Occipital lobe (tissue), 2 donors: ENCODE measurements around the gene ZDHHC3. TPM values are rescaled to one million over a fixed set of nuclear protein-coding genes. Genes with fewer than 3 reads are reported as not detected.

ENCODE experiments used
- DNase-seq: peaks from one replicate; lab custom pipeline; 2025; lab: John Stamatoyannopoulos, UW
- total RNA-seq: library from RNA; depleted of rRNA; stranded (reverse); fragments of >200 nt; gene quantifications from one replicate; pipeline ENCODE4 v1.2.3, GENCODE V29; 2014

Gene ZDHHC3, protein sequence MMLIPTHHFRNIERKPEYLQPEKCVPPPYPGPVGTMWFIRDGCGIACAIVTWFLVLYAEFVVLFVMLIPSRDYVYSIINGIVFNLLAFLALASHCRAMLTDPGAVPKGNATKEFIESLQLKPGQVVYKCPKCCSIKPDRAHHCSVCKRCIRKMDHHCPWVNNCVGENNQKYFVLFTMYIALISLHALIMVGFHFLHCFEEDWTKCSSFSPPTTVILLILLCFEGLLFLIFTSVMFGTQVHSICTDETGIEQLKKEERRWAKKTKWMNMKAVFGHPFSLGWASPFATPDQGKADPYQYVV
- total RNA-seq: 41.8 TPM

DNA sequence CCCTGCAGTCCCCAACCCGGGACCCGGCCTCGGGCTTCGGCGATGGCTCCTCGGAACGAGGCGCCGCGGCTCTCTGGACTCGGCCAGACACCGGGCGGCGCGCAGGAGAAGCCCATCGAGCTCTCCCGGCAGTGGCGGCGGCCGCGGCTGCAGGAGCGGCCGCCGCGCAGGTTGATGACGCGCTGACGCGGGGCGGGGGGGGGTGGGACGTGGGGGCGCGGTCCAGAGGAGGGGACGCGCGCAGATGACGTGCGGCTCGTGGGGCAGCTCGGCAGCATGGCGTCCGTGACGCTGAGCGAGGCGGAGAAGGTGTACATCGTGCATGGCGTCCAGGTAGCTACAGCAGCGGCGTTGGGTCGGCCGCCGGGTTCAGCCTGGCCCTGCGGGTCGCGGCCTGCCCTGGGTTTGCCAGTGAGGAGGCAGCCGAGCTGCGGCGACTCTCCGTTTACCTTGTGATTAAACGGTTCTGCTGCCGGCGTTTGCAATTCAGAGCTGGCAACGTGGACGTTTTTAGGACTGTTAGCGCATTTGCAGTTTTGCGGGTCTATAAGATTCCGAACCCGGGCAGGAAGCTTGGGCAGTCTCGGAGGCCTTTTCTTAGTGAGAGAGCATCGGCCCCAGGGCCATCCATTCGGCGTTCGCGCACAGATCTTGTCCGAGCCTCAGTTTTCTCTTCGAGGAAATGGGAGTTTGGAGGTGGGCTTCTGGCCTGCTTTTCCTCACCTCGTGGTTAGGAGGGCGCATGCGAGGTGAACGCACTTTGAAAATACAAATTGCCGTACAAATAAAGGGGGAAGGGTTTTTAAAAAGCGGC lies at the start of gene ZDHHC3, which contains the start of gene EXOSC7:
Gene ZDHHC3, minus strand, starts transcription at position 173 of the 814 bp plus-strand sequence. CDS start 16,738 bp downstream, outside the sequence.
Gene EXOSC7, plus strand, starts transcription at position 243 of the 814 bp plus-strand sequence. Its CDS starts 34 bp downstream, at position 277.
- DNase-seq: peak; percentile 83

DNA sequence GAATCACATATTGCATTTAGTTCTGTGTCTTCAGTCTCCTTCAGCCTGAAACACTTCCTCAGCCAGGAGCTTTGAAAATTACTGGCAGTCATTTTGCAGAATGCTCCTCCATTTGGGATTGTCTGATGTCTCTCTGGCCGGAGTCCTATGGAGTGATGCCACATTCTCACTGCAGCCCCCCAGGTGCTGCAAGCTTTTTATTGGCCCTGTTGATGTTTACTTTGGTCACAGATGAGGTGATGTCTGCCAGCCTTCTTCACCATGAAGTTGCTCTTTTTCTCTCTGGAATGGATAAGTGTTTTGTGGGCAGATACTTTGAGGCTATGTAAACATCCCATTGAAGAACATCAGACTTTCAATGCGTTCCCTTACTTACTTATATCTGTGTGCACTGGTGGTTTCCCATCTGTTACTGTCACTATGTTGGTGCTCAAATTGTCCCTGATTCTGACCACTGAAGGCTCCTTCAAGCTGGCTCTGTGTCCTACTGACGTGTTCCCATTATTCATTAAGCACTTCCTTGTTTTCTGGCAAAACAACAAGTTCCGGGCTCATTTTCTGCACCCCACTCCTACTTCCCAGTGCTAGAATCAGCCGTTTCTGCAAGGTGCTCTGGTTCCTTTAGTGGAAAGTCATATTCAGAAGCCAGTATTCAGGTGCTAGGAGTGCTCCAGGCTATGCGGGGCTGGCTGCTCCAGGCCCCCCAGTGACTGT lies 48.7 kb upstream of the ZDHHC3 start:
- DNase-seq: no peak

DNA sequence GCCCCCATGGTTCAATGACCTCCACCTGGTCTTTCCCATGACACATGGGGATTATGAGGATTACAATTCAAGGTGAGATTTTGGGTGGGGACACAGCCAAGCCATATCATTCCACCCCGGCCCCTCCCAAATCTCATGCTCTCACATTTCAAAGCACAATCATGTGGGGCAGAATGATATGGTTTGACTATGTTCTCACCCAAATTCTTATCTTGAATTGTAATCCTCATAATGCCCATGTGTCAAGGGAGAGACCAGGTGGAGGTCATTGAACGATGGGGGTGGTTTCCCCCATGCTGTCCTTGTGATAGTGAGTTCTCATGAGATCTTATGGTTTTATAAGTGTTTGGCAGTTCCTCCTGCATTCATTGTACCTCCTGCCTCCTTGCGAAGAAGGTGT lies 47.7 kb upstream of the ZDHHC3 start:
- DNase-seq: no peak

DNA sequence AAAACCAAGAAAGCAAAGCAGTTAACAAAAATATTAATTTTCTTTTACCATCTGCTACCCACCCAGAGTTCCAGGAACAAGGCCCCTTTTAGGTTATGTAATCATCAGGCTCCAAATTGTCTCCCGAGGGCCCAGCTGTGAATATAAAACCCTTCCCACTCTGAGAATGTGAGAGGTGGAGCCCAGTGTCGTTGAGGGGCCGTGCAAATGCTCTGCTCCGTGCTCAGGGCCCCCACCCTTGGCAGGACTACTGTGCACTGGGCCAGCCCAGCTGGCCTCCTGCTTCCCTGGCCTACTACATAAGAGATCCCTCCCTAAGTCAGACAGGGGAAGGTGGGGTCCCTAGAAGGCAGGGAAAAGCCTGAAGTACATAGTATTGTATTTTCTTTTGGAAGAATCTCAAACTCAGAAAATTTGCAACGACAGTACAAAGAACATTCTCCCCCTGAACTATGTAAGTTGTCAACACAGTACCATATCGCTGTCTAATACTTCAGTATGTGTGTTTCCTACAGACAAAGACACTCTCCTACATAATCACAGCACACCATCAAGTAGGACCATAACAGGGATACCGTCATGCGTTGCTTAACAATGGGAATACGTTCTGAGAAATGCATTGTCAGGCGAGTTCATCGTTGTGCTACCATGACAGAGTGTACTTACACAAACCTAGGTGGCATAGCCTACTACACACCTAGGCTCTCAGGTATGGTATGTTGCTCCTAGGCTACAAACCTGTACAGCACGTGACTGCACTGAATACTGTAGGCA lies 45.7 kb upstream of the ZDHHC3 start:
- DNase-seq: no peak

DNA sequence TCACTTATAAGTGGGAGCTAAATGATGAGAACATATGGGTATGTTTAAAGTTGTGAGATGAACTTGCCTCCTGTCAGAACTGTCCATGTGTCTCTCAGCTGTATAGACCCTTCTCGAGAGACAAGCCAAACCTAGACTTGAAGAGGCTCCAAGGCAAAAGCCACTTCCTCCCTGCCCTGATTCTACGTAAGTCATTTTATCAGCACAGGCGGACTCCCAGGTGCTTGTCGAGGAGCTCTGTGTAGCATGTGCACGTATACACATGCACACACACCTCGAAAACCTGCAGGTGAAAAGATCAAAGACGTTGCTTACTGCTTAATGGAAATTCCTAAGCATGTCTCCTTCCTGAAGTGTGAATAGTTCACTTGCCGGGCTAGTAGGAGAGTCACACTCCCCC lies 44.6 kb upstream of the ZDHHC3 start:
- DNase-seq: no peak

DNA sequence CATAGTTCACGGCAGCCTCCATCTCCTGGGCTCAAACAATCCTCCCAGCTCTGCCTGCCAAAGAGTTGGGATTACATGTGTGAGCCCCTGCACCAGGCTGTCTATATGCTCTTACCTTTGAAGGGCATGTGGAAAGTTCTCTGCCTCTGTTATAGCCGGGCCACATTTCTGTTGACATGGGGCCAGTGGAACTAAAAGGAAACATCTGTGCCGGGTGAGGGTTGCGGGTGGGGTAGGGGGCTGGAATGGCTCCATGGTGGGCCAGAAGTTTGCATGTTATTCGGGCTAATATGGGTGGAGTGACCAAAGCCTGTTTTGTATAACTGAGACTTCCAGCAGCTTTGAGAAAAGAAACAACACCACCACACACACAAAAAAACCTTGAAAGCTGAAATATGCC lies 41.8 kb upstream of the ZDHHC3 start:
- DNase-seq: no peak

DNA sequence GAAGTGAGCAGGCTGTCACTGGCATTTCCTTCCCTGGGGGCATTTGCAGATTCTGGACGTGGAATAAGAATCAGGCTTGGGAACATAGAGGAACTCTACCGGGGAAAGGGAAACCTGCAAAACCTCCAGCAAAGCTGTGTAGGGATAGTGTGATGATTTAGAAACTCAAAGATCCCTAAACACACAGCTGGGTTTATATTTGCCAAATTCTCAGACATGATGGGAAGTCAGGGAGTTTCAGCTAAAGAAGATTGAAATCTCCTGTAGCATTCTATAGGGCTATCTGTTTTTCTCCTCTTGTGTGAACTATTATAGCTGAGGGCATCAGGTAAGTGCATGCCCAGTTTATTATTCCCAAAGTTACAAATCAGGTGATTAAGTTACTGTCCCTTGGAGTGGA lies 40.9 kb upstream of the ZDHHC3 start:
- DNase-seq: no peak

DNA sequence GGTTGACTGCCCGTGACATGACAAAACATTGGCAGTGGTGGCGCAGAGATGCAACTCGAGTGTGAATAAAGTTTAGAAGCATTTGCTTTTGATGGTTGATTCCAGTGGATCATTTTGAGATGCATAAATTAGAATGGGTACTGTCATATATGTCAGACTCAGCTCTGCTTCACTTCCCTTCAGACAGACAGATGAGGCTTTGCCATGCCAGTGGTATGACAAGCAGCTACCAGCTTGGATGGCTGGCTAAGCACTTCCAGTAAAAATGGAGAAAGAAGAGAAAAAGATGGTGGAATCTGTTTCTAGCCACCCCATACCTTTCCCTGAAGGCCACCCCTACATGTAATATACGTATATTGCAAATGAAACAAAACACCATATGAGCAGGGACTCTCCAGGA lies 36.6 kb upstream of the ZDHHC3 start:
- DNase-seq: no peak

DNA sequence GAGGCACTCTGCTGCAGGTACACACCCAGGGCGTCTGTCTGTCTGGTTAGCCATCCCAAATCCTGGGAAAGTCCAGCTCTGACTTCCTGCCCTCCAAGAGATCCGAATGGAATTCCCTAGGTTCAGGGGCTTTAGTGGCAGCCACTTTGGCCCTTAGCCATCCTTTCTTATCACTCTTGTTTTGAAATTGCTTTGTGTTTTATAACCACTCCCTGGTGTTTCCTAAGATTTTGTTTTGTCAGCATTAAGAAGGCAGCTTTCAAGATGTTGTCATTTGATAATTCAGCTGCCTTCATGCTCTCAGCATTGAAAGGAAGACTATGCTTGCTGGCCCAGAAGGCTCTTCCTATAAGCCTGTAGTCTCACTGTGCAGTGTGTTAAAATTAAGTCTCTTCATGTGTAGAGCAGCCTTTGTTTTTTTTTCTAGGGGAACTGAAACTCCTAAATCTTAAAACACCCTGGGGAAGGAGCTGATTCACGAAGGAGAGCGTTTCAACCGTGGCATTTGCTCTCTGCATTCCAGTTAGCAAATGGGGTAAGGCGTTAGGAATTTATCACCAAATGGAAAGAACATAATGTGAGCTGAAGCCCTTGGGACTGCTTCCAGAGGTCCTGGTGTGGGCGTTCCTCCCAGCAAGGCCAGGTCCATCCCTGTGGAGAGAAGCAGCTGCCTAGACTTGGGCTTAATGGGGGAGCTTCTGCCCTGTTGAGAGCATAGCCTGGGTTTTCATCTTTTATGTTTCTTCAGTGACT lies 36.0 kb upstream of the ZDHHC3 start:
- DNase-seq: no peak

DNA sequence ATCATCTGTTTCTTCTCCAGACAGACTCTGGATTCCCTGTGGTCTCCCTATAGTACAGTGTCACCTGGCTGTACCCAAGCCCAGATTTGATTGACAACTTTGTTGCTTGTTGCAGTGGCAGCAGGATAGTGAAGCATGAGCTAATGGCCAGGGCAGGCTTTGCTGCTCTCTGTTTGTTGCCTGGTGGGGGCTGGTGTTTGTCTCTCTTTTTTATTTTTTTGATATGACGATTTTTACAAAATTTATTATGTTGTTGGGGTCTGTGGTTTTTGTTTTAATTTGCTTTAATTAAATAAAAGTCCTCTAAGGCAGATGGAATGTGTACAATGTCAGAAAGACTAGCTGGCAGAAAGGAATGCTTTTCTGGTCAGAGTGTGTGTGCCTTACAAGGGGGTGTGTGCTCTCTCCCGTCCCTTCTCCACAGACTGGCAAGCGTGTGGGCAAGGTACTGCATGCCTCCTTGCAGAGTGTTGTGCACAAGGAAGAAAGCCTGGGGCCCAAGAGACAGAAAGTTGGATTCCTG lies 34.9 kb upstream of the ZDHHC3 start:
- no peak for DNase-seq

DNA sequence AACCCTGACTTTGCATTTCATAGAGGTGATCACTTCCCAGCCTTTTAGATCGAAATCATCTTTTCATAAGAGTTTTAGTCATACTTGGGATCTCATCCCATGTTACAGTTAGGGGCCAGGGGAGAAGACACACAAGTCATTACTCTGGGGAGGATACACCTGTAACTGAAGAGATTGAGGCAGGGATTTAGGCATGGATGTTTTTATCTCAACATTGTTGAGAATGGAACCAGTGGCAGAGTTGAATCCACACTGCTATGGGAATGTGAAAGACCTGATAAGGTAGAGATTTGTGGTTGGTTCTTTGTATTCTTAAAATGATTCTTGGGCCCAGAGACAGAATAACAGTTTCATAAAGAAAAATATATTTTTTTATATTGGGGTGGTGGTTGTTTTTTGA lies 33.9 kb upstream of the ZDHHC3 start:
- DNase-seq: no peak

DNA sequence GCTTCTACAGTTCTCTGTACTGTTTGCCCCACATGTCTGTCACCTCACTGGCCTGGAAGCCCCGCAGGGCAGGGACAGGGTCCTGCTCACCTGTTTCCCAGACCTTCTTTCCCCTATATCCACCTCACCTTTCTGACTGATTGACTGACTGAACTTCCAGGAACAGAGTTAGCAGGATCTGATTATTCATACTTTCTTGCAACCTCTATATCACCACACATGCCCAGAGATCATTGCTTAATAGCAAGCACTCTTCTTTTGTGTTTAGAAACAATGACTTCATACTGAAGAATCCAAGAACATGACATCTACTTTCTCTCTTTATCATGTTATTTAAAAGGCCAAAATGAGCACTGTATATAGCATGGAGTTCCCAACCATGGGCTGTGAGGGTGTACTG lies 32.1 kb upstream of the ZDHHC3 start:
- no peak for DNase-seq

DNA sequence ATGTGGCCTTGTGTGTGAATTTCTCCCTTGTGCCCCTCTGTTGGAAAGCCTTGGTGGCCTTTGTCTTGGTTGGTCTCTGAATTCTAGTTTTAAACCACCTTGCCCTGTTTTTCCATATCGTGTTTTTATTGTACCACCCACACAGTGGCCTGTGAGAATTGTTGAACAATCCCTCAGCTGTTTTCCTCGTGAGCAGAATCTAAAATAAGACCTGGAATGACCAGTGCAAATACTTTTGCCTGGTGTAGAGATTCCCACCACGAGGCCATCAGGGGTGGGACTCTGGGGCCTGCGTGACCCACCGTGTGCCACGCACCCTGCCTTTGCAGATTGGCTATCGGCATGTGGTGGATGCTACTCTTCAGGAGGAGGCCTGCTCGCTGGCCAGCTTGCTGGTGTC lies 31.1 kb upstream of the ZDHHC3 start:
- no peak for DNase-seq

DNA sequence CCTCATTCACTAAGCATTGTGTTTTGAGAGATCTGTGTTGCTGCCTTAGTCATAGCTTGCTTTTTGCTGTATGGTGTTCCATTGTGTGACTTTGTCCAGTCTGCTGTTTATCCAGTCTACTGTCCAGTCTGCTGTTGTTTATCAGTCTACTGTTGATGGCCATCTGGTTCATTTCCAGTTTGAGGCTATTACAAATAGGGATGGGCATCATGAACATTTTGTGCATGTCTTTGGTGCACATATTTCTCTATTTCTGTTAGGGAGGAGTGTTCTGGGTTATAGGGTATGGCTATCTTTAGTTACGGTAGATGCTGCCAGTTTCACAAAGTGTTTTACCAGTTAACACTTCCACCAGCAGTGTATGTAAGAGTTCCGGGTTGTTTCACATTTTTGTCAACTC lies 27.9 kb upstream of the ZDHHC3 start:
- no peak for DNase-seq

DNA sequence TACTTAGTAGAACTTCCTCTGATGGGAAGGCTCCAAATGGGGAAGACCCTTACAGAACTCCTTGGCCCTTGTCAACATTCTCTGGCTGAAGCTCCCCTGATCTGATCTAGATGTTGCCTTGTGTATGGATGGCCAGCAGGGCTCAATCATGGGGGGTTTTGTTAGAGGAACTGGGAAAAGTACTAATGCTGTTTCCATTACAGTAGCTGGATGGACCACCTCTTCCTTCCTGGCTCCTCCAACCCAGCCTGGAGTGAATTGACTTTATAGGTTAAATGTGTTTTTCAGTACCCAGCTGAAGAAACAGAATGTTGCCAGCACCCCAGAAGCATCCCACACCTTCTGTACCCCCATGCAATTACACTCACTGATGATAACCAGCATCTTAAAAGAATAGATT lies 27.4 kb upstream of the ZDHHC3 start:
- no peak for DNase-seq

DNA sequence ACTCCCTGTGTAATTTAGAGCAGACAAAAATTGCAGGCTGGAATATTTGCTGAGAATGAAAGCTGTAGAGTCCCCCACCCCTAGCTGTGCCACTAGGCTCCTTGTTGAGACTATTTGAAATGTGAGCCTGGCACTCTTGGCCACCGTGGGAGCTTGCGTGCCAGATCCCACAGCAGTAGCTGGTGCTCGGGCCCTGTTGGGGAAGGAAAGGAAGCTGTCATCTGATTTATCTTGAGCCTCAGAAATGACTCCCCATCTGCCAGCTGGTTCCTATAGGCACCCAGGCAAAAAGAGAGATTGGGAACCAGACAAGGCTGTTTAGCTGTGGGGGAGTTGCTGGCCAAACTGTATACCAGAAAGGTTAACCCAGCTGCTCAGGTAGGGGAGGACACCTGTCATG lies 26.7 kb upstream of the ZDHHC3 start:
- no peak for DNase-seq

DNA sequence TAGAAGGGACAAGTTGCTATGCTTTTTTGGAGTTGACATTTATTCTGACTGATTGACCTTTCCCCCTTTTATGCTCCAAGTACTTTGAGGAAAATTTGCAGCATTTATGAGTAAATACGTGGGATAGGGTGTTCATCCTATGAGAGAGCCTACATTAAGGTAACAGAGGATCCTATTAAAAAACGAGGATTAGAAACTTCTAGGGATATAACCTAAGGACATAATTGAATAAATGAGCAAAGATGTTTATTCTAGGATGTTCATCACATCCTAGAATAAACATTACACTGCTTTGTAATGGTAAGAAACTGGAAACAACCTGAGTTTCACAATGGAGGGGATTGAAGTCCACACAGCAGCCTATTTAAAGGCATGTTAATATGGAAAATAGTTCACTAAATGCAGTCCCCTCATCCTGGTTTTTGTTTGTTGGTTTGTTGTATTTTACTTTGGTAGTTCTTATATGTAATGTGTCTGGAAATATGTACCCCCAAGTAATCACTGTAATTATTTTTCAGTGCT lies 26.2 kb upstream of the ZDHHC3 start:
- no peak for DNase-seq

DNA sequence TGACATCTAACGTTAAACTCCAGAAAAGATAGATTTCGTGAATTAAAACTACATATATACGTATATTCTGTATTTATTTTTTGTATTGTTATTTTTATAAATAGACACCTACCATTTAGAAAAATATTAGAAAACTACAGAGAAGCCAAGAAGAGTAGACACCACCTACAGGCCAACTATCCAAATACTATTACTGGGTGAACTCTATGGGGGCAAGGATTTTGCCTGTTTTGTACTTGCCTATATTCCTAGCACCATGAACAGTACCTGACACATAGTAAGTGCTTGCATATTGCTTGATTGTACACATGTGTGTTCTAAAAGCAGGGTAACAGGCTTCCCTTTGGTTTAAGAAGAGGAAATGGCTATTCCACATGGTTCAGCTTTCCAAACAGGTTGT lies 25.8 kb upstream of the ZDHHC3 start:
- DNase-seq: no peak

DNA sequence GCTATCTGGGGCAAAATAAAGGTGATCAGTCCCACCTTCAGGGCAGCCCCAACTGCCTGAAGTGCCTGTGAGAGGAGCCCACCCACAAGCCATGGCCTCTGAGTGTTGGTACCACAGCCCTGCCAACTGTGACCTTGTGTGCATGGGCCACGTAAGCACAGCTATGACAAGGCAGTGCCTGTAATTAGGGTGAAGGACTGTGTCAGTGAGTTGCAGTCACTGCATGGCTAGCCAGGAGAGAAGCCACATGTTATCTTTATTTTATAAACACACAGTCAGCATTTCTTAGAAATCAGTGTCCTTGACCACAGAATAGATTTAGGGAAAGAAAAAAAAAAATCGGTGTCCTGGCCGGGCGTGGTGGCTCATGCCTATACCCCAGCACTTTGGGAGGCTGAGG lies 24.8 kb upstream of the ZDHHC3 start:
- no peak for DNase-seq

DNA sequence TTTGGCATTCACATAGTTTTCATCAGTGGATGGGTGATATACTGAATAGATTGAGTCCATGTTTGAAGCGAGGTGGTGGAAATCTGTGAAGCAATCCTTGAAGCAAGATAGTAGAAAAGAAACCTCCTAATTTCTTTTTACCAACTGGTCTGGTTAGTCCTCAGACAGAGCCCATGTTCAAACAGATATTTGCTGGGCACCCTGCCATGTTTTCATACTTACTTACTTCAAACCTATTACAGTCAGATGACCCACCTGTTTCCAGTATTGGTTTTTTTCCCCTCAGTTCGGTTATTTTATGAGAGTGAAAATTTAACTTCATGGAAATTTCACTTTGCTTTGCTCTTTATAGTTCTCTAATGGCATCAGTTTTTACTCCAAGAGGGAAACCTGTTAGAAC lies 23.8 kb upstream of the ZDHHC3 start:
- no peak for DNase-seq
